Subcutaneous adipose tissue (tissue), 4 donors: ENCODE data around the gene LSM10. TPM values are rescaled to one million over a fixed set of nuclear protein-coding genes. Genes with fewer than 3 reads are reported as not detected.

Experiments used
- total RNA-seq, 4 donors: library from RNA; depleted of rRNA; stranded (reverse); fragments of >200 nt; gene quantifications; one replicate each; pipeline ENCODE4 v1.1.0, GENCODE V29; 2016
- TF ChIP-seq, protein P1 (sequence below): fragments of 450-650 bp; IDR thresholded peaks from one replicate; pipeline ENCODE4 v1.5.1; 2016; ENCODE audit warnings: low read depth, mild to moderate bottlenecking, control low read depth, antibody characterized with exemption, moderate library complexity

The LSM10 gene
- total RNA-seq, 4 donors from 2014 or later, result 39.4 to 53.5 (median 45.6) TPM

GRCh38 chr1:36384542-36385409 is 12.9 kb downstream of the LSM10 start:
- TF ChIP-seq, protein P1, sequence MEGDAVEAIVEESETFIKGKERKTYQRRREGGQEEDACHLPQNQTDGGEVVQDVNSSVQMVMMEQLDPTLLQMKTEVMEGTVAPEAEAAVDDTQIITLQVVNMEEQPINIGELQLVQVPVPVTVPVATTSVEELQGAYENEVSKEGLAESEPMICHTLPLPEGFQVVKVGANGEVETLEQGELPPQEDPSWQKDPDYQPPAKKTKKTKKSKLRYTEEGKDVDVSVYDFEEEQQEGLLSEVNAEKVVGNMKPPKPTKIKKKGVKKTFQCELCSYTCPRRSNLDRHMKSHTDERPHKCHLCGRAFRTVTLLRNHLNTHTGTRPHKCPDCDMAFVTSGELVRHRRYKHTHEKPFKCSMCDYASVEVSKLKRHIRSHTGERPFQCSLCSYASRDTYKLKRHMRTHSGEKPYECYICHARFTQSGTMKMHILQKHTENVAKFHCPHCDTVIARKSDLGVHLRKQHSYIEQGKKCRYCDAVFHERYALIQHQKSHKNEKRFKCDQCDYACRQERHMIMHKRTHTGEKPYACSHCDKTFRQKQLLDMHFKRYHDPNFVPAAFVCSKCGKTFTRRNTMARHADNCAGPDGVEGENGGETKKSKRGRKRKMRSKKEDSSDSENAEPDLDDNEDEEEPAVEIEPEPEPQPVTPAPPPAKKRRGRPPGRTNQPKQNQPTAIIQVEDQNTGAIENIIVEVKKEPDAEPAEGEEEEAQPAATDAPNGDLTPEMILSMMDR, result no peak

- TF ChIP-seq, protein P1, result no peak
Observed at GRCh38 chr1:36383240-36383639, 14.5 kb downstream of the LSM10 start.

- TF ChIP-seq, protein P1, result no peak
Observed at GRCh38 chr1:36382669-36383068, 15.0 kb downstream of the LSM10 start.

DNA sequence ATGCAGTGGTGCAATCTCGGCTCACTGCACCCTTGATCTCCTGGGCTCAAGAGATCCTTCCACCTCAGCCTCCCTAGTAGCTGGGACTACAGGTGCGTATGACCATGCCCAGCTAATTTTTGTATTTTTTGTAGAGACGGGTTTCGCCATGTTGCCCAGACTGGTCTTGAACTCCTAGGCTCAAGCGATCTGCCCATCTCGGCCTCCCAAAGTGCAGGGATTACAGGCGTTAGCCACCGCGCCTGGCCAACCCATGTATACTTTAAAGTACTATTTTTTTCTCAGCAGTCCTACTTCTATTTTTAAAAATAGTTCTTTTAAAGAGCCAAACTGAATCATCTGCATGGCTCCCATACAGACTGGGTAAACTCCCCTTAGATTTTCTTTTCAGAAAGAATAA is 15.5 kb downstream of the LSM10 start:
- TF ChIP-seq, protein P1, result no peak

- TF ChIP-seq, protein P1, result no peak
Observed at GRCh38 chr1:36381405-36381804, 16.3 kb downstream of the LSM10 start.

GRCh38 chr1:36380782-36381181 is 16.9 kb downstream of the LSM10 start:
- TF ChIP-seq, protein P1, result no peak

GRCh38 chr1:36380143-36380619 is 17.5 kb downstream of the LSM10 start:
- TF ChIP-seq, protein P1, result no peak
